NB4 (cell line): ENCODE data around the gene CYB5B.

Source experiments
- DNase-seq: peaks from one replicate; pipeline ENCODE4 v3.0.0; 2010; ENCODE audit warnings: low read depth
- H3K4me3 ChIP-seq: one replicate; pipeline ENCODE4 v1.5.1; 2011; ENCODE audit warnings: mild to moderate bottlenecking, low read depth, low read length, moderate library complexity
- MYC ChIP-seq: IDR thresholded peaks from 2 replicates; pipeline ENCODE4 v1.6.1; 2011; ENCODE audit warnings: low read depth, low read length
- POLR2A ChIP-seq: IDR thresholded peaks from 2 replicates; pipeline ENCODE4 v1.6.1; 2011; ENCODE audit warnings: mild to moderate bottlenecking; ENCODE audit not compliant: insufficient read length; ENCODE audit errors: extremely low read depth
- TF ChIP-seq, protein P1 (sequence below): IDR thresholded peaks from one replicate; pipeline ENCODE4 v1.5.1; 2012; ENCODE audit warnings: low read depth, low read length
- TF ChIP-seq, protein P2 (sequence below): IDR thresholded peaks from 2 replicates; pipeline ENCODE4 v1.6.1; 2011; ENCODE audit warnings: low read depth, low read length

Gene CYB5B

DNA sequence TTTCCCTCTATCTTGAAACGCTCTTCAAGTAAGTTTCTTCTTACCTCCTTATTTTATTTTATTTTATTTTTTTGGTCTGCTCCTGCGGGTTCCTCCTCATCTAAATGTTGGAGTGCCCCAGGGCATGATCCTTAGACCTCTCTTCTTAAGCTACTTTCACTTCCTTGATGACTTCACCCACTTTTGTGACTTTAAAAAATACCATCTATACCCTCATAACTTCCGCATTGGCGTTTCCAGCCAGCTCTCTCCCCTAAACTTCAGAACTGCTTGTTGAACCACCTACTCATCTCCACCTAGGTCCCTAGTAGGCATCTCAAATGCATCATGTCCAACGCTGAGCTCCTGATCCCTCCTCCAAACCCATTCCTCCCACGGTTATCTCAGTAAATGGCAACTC, 89.9 kb downstream of the CYB5B start:
- no peak for DNase-seq
- TF ChIP-seq POLR2A: no peak
- TF ChIP-seq, protein P1, sequence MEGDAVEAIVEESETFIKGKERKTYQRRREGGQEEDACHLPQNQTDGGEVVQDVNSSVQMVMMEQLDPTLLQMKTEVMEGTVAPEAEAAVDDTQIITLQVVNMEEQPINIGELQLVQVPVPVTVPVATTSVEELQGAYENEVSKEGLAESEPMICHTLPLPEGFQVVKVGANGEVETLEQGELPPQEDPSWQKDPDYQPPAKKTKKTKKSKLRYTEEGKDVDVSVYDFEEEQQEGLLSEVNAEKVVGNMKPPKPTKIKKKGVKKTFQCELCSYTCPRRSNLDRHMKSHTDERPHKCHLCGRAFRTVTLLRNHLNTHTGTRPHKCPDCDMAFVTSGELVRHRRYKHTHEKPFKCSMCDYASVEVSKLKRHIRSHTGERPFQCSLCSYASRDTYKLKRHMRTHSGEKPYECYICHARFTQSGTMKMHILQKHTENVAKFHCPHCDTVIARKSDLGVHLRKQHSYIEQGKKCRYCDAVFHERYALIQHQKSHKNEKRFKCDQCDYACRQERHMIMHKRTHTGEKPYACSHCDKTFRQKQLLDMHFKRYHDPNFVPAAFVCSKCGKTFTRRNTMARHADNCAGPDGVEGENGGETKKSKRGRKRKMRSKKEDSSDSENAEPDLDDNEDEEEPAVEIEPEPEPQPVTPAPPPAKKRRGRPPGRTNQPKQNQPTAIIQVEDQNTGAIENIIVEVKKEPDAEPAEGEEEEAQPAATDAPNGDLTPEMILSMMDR: no peak
- TF ChIP-seq, protein P2, sequence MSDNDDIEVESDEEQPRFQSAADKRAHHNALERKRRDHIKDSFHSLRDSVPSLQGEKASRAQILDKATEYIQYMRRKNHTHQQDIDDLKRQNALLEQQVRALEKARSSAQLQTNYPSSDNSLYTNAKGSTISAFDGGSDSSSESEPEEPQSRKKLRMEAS: no peak
- no peak for TF ChIP-seq MYC
- H3K4me3 ChIP-seq: no peak overlapping the region
